22Rv1 (cell line): ENCODE measurements around the gene SH3D19.
"Not testable (repeated sequence)": the region's sequence is repeated elsewhere in the genome, so short reads cannot be mapped to it uniquely, and the experiment has no call there.

Source experiments
- CTCF ChIP-seq: fragments of 450-650 bp; IDR thresholded peaks from 2 replicates; pipeline ENCODE4 v1.5.1; 2017; ENCODE audit warnings: mild to moderate bottlenecking
- ZFX ChIP-seq: fragments of 450-650 bp; IDR thresholded peaks from 2 replicates; pipeline ENCODE4 v1.6.1; 2017; ENCODE audit warnings: antibody characterized with exemption, borderline replicate concordance

GRCh38 chr4:151255226-151255625, 70.2 kb downstream of the SH3D19 start:
- not testable (repeated sequence) for TF ChIP-seq ZFX, CTCF
